Stimulated activated naive CD4-positive, alpha-beta T cell treated with Interleukin-2 at 50 U/mL for 16 hours (primary cell): ENCODE measurements around the gene STPG3.

ENCODE experiments used
- DNase-seq: peaks from one replicate; lab custom pipeline; 2025; lab: John Stamatoyannopoulos, UW

Gene STPG3

DNA sequence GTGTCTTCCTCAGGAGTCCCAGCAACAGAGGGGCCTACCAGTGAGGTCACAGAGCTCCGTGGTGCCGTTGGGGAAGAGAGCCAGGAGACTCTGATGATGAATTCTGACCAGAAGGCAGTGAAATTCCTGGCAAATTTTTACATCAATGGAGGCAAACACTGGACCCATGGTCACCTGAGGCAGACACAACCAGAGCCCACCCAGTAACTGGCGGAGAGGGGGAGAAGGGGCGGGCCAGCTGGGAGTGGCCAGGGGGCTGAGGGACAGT, at the start of gene STPG3:
Gene STPG3 (plus strand): TSS at position 93 of the 268 bp plus-strand sequence. CDS start 1 bp downstream, at position 94.
- DNase-seq: no peak

GRCh38 chr9:137202966-137203365, 48.1 kb upstream of the STPG3 start:
- no peak for DNase-seq

GRCh38 chr9:137204731-137205125, 46.4 kb upstream of the STPG3 start:
- no peak for DNase-seq

- peak; percentile 92 for DNase-seq
Measured at GRCh38 chr9:137205126-137206069, 45.7 kb upstream of the STPG3 start, which contains the start of the genes NDOR1 and TMEM203. NDOR1 (plus strand) TSS chr9:137205700; CDS start chr9:137205778, 78 bp downstream. TMEM203 (minus strand) TSS chr9:137205648; CDS start chr9:137205414, 234 bp downstream.

GRCh38 chr9:137206602-137207001, 44.5 kb upstream of the STPG3 start:
- DNase-seq: no peak

- no peak for DNase-seq
Measured at GRCh38 chr9:137211532-137211931, 39.6 kb upstream of the STPG3 start.

DNA sequence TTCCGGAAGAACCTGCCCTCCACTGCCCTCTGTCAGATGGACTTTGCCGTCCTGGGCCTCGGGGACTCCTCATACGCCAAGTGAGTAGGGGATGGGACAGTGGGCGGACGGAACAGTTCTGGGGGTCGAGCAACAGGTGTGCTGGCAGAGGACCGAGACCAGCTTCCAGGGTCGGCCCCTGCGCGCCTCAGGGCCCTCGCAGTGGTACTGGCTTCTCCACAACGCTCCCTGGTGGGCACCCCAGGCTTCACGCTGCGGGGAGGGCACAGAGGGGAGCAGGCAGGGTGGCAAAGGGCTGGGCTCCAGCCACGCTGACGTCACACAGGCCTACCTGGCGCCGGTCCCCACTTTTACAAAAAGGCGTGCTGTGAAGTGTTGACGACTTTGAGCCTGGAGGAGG, 38.6 kb upstream of the STPG3 start:
- DNase-seq: no peak

- no peak for DNase-seq
Measured at GRCh38 chr9:137213160-137214060, 37.7 kb upstream of the STPG3 start.

- DNase-seq: no peak
Measured at GRCh38 chr9:137214620-137215019, 36.5 kb upstream of the STPG3 start.

DNA sequence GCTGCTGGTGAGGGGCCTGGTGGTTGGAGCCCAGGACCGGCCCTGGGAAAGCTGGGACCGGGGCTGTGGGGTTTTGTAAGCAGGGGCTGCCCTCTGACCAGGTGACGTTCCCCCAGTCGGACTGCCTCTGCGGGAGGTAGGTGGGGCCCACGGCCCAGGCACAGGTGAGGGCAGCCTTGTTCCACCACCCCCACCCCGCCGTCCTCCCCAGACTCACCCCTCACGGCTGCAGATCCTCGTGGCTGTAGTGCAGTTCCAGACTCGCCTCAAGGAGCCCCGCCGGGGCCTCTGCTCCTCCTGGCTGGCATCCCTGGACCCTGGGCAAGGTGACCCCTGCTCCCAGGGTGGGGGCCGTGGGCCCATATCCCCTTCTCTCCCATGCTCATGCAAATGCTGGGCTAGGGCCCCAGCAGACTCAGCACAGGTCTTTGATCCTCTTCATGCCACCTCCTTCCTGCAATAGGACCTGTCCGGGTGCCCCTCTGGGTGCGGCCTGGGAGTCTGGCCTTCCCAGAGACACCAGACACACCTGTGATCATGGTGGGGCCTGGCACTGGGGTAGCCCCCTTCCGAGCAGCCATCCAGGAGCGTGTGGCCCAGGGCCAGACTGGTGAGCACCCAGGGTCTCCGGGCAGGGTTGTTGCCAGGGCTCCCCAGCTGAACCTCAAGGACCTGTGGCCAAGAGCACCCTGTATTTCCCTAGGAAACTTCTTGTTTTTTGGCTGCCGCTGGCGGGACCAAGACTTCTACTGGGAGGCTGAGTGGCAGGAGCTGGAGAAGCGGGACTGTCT, 35.7 kb upstream of the STPG3 start:
- DNase-seq: no peak

DNA sequence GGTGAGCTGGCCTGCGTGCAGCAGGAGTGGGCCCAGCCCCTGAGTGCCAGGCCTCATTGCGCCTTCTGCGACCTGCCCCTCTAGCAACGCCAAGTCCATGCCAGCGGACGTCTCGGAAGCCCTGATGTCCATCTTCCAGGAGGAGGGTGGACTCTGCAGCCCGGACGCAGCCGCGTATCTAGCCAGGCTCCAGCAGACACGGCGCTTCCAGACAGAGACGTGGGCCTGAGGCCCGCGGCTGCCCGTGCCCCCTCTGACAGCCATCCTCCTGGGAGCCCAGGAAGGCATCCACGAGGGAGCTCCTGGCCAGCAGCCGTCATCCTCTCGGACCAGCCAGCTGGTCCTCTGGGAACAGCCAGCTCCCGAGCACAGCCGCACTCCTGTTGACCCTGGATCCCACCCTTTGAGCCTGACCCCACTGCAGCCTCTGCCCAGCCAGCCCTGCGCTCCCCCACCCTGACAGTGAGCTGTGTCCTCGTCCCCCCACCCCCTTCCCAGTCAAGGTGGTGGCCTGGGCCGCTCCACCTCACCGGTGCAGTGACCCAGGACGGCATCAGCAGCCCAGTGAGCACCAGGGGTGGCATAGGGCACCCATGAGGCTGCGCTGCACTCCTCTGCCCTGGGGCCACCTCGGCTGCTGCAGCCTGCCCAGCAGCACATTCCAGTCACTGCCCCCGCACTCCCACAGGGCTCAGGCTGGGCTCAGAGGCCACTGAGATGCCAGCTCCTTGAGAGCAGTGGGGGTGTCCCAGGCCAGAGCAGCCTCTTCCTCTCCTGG, 34.7 kb upstream of the STPG3 start:
- no peak for DNase-seq

GRCh38 chr9:137217276-137218211, 33.5 kb upstream of the STPG3 start:
- no peak for DNase-seq

DNA sequence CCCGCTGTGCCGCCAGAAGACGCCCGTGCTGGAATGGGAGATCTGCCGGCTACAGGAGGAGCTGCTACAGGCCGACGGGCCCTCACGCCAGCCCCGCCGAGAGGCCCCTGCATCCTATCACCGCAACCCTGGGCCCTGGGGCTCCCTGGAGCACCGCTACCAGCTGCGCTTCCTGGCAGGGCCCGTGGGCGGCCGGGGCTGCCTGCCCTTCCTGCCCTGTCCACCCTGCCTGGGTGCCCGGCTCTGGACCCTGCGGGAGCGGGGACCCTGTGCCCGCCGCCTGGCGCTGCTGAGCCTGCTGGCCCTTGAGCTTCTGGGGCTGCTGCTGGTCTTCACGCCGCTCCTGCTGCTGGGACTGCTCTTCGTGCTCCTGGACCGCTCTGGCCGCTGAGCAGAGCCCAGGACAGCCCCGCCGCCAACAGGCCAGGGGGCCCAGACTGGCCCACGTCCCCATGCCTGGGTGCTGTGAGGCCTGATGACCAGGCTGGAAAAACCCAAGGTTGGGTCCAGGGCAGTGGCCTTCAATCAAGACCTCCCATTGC, 32.8 kb upstream of the STPG3 start:
- no peak for DNase-seq

- DNase-seq: no peak
Measured at GRCh38 chr9:137218754-137219271, 32.3 kb upstream of the STPG3 start.

DNA sequence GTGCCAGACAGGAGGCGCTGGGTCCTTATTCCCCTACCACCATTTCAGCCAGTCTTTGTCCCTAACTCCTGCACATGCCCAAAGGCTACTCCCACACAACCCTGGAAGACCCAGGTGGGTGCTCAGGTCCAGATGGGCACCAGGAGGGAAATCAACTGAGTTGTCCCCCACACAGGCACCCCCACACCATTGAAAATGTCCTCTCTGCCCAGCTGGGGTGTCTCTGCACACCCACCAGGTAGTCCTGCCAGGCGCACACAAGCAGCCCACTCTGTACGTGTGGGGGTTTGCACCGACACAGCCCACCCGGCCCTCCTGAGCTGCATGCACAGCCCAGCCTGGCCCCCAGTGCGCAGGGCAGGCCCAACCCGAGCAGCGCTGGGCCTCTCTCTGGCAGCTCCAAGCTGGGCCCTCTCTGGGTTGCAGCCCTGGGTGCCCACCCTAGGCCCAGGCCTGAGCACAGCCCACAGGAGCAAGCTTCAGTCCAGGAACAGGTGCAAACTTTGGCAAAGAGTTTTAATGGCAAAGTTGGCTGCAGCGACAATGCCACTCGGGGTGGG, 31.2 kb upstream of the STPG3 start:
- no peak for DNase-seq

DNA sequence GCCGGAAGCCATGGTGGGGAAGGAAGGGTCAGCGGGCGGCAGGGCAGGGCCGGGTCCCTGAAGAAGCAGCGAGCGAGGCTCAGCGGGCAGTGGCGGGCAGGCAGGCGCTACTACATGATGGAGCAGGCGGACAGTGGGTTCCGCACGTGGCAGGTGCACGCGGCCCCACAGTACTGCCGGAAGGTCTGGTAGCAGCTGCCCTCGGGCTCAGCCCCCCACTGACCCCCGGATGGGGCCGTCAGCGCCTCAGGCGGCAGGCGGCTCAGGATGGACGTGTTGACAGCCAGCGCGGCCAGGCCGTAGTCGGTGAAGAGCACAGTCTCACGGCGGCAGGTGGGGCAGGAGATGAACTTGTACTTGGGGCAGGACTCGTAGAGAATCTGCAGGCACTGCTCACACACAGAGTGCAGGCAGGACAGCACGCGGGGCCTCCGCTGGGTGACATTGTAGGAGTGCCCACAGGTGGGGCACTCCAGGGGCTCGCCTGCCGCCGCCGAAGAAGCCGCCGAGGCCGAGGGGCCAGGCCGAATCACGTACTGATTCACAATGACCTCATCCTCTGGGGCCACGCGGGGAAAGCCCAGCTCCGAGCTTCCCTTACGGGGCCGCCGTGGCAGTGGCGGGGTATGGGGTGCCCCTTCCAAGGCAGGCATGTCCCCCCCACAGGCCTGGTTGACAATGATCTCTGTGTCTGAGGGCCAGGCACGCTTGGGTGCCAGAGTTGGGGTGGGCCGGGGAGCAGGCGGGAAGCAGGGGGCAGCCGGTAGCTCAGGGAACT, 30.6 kb upstream of the STPG3 start:
- DNase-seq: no peak

DNA sequence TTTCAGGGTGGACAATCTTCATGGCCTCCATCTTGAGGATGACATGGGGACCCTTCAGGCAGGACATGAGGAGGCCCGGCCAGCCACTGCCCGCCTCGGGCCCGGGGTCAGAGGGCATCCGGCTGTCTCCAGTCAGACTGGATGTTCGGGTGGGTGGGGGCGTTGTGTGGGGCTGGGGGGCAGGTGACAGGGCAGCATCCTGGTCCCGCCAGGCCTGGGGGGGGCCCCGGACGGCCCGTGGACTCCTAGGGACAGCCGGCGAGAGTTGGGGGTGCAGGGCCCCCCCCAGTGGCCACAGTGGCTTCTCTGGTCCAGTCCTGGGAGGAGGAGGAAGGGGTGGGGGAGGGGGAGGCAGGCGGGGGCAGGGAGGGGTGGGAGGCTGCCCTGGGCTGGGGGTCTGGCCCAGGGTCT, 30.0 kb upstream of the STPG3 start:
- no peak for DNase-seq

GRCh38 chr9:137221506-137222111, 29.5 kb upstream of the STPG3 start:
- no peak for DNase-seq
